Measurements from ENCODE around the gene TREML2.

TREML2 gene

GRCh38 chr6:41175084-41175483 is 25.9 kb downstream of the TREML2 start:
- DNase-seq, result no peak

- no peak for DNase-seq
Observed at GRCh38 chr6:41174610-41175009, 26.3 kb downstream of the TREML2 start.

- no peak for DNase-seq
Observed at GRCh38 chr6:41171908-41172307, 29.0 kb downstream of the TREML2 start.

- DNase-seq, result no peak
Observed at GRCh38 chr6:41170547-41171160, 30.3 kb downstream of the TREML2 start.

DNA sequence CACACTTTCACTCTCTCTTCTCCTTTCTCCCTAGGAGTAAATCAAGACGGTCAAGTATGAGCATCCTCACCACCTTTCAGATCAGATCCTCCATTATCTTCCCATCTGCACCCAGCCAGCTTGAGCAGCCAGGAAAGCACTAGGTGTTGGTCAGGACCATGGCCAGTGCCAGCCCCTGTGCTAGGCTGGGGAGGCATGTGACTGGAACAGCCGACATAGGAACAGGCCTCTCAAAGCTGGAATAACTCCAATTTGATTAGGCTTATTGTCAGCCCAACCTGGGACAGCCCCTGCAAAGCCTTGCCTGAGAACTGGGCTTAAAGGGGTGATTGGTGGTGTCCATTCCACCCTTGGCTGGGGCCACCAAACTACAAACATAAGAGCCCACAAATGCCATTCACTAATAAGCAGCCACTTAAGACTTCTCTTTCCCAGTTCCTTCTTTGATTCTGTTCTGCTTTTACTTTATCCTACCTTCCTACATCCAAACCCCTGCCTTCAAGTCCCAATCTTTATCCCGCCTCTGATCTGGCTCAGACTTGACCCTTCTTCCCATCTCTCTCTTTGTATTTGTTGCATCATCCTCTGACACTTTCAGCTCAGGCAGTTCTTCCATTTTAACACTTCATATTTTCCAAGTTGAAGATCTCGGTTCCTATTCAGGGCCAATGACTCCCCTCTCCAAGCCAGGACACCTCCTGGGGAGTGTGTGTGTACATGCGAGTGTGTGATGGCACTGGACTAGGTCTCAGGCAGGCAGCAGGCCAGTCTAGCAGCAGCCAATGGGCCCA is 33.6 kb downstream of the TREML2 start:
- DNase-seq, result no peak

- no peak for DNase-seq
Observed at GRCh38 chr6:41164551-41165120, 36.3 kb downstream of the TREML2 start.

DNA sequence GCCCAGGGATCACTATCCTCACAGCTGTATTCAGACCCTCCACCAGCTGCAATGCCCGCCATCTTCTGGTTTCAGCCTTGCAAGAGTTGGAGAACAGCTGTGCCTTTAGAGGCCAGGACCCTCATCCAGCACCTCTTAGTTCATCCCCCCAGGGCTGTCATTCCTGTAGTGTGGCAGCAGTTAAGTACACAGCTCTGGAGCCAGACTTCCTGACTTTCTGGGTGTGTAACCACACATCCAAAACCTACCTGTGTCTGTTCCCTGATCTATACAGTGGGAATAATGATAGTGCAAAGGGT is 37.6 kb downstream of the TREML2 start:
- DNase-seq, result no peak

GRCh38 chr6:41162687-41163418 is 38.1 kb downstream of the TREML2 start, which contains the start of gene TREM2:
Gene TREM2, minus strand, starts transcription at chr6:41163116. Its CDS starts 34 bp downstream, at chr6:41163082.
- DNase-seq, result no peak

GRCh38 chr6:41161851-41162552 is 38.9 kb downstream of the TREML2 start:
- DNase-seq, result no peak

DNA sequence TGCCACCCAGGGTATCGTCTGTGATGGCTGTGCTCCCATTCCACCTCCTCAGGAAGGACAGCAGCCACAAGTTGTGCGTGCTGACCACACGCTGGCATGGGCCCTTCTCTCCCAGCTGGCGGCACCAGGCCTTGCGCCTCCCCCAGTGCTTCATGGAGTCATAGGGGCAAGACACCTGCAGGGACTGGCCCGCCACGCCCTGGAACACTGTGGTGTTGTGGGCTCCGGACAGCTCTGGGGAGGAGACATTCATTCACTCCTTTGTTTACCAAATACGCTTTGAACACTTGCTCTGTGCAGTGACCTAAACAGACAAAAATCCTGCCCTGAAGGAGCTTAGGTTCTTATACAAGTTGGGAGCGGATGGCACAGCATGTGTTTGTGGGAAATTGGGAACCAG is 39.6 kb downstream of the TREML2 start:
- DNase-seq, result no peak

GRCh38 chr6:41160933-41161332 is 40.0 kb downstream of the TREML2 start:
- no peak for DNase-seq

DNA sequence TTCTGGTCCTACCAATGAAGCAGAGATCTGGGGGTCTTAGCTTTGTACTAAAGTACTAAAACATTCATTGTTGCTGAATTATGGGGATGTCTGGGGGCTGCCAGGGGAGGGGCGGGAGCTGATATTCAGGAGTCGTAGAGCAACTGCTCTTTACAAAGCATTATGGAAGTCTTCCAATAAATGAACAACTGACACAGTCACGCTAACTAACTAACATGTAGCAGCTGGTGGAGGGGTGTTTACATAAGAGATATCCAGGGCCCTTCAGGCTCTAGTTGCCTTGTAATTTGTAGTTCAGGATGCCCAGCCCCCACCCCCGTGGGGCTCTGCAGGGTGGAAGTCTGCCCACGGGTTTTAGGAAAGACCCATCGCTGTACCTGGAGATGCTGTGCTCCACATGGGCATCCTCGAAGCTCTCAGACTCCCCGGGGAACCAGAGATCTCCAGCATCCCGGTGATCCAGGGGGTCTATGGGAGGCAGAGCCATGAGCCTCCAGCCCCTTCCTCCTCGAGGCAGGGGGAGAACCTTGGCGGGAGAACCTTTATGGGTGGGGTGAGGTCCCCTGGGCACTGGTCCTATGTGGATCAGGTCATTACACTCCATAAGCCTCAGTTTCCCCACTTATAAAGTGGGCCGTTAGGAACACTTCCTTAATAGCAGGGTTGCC is 41.4 kb downstream of the TREML2 start:
- DNase-seq, result no peak

DNA sequence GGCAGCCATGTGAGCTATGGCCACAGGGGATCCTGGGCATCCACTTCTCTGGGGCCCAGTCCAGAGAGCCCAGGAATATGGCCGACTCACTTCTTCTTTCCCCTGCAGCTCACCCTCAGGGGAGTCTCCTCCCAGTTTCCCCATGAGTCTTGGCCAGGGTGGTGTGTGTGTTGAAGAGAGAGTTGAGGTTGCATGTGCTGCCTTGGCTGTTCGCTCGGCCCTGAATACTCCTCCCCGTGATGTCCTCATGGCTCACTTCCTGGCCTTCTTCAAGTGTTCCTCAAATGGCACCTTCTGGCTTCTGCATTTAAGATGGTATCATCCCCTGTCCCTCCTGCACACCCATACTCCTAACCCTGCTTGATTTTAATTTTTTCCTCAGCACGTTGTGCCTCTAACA is 43.6 kb downstream of the TREML2 start:
- no peak for DNase-seq

DNA sequence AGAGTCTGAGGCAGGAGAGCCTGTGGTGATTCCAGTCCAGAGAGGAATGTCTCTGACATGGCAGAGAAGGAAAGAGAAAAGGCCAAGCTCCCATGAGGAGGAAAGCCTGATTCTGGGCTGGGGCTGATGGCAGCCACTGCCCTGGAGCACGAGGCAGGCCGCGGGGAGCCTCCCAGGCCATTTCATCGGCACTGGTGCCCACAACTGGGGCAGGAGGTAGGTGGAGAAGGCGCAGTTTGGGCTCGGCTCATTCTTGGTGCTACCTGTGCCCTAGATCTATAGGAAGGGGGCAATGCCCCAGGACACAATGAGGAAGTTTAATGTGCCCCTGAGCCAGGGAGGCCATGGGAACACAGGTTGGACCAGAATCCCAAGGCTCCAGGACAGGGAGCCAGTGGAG is 44.2 kb downstream of the TREML2 start:
- no peak for DNase-seq

DNA sequence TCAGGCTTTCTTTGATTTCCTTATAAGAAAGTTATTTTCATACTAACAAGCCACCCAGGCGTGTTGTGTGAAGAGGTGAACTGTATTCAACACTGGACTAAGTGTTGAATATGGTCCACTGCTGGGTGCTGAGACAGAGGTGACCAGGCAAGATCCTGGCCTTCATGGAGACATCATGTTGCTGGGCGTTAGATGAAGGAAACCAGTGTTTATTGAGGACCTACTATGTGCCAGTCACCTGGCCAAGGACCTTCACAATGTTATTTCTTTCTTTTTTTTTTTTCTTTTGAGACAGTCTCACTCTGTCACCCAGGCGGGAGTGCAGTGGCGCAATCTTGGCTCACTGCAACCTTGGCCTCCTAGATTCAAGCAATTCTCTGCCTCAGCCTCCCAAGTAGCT is 44.9 kb downstream of the TREML2 start:
- no peak for DNase-seq

DNA sequence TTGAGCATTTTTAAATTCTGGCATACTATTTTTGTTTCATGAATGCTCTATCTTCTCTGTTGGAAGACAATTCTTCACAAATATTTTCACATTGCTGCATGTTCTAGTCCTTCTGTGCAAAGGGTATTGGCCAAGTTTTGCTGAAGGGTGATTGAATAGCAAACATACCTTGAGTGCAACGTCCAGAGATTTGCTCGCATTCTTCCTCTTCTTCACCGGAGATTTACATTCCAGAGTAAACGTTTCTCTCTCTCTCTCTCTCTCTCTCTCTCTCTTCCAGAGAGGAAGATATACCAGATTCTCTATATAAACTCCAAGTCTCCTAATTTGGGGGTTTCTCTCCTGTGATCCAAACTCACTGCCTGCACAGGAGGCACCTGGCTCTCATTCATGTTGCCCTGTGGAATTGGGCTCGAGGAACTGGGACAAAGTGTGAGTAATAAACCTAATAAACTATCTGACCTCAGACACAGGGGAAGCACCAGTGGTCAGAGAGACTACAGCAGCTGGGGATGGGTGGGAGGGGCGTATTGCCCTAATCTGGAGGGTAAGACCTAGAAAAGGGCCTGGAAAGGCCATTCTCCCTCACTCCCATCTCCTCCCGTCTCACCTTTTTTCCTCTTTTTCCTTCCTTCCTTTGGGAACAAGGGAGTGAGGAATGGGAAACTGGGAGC is 45.7 kb downstream of the TREML2 start:
- no peak for DNase-seq

GRCh38 chr6:41153992-41154625 is 46.8 kb downstream of the TREML2 start, which contains the start of gene TREML1:
Gene TREML1, minus strand, starts transcription at chr6:41154347. Its CDS starts 59 bp downstream, at chr6:41154288.
- no peak for DNase-seq

DNA sequence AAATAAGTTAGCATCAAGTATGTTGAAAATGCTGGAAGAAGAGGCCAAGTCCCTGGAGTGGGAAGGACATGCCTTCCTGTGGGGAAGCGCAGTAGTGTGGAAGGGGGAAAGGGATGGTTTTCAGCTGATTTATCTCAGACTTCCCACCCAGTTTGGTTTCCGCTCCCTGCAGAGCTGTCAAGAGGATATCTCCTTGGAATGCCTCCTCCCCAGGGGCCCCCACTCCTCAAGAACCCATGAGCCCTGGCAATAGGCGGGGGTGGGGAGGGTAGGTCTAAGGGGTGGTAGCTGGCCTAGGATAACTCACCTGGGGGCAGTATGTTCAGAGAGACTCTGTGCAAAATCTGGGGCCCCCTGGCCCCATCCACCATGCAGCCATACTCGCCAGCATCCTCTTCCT is 47.5 kb downstream of the TREML2 start:
- DNase-seq, result no peak

- no peak for DNase-seq
Observed at GRCh38 chr6:41150671-41151070, 50.3 kb downstream of the TREML2 start.

- DNase-seq, result no peak
Observed at GRCh38 chr6:41147917-41148316, 53.0 kb downstream of the TREML2 start.

All from GOT3 (cell line).